Iris pigment epithelial cell (primary cell): ENCODE results near the gene BUD31.
A peak's percentile ranks its signal among the peaks of the same experiment; 100 is the strongest.
"Not testable (repeated sequence)": the region's sequence is repeated elsewhere in the genome, so short reads cannot be mapped to it uniquely, and the experiment has no call there.

Experiments used
- DNase-seq: peaks from one replicate; pipeline ENCODE4 v3.0.0-alpha.2; 2011; ENCODE audit warnings: low read depth

BUD31 gene

GRCh38 chr7:99408379-99409191 is at the start of gene BUD31, which contains the start of gene PDAP1:
BUD31 (plus strand) TSS chr7:99408969; CDS start chr7:99411093, 2,124 bp downstream.
PDAP1 (minus strand) TSS chr7:99408597; CDS start chr7:99408548, 49 bp downstream.
- DNase-seq = peak; percentile 95

GRCh38 chr7:99359465-99360154 is 49.2 kb upstream of the BUD31 start:
- DNase-seq = no peak

- peak; percentile 93 for DNase-seq
These were observed 46.0 kb upstream of the BUD31 start for GRCh38 chr7:99362801-99363200.

GRCh38 chr7:99363286-99363685 is 45.5 kb upstream of the BUD31 start:
- no peak for DNase-seq

GRCh38 chr7:99365318-99366141 is 43.2 kb upstream of the BUD31 start:
- no peak for DNase-seq

- DNase-seq = no peak
These were observed 42.1 kb upstream of the BUD31 start for GRCh38 chr7:99366646-99367045.

- DNase-seq = no peak
These were observed 39.9 kb upstream of the BUD31 start for GRCh38 chr7:99368750-99369389.

GRCh38 chr7:99369767-99370391 is 38.9 kb upstream of the BUD31 start:
- DNase-seq = no peak

- DNase-seq = no peak
These were observed 37.3 kb upstream of the BUD31 start for GRCh38 chr7:99371376-99371920.

GRCh38 chr7:99372275-99373090 is 36.3 kb upstream of the BUD31 start:
- peak; percentile 79 for DNase-seq

GRCh38 chr7:99373091-99374066 is 35.4 kb upstream of the BUD31 start:
- DNase-seq = no peak

- peak; percentile 81 for DNase-seq
These were observed 34.4 kb upstream of the BUD31 start, which contains the start of gene ARPC1B for GRCh38 chr7:99374111-99375064. ARPC1B (plus strand) TSS chr7:99374730; CDS start chr7:99385715, 10,985 bp downstream.

GRCh38 chr7:99375070-99375807 is 33.5 kb upstream of the BUD31 start:
- peak; percentile 80 for DNase-seq

GRCh38 chr7:99379043-99379577 is 29.7 kb upstream of the BUD31 start:
- peak; percentile 96 for DNase-seq

GRCh38 chr7:99379693-99380031 is 29.1 kb upstream of the BUD31 start:
- DNase-seq = not testable (repeated sequence)

GRCh38 chr7:99380032-99380822 is 28.5 kb upstream of the BUD31 start:
- DNase-seq = peak; percentile 68
